GM18502 (cell line): ENCODE data around the gene TMEM205.
"Not testable (repeated sequence)": the region's sequence is repeated elsewhere in the genome, so short reads cannot be mapped to it uniquely, and the experiment has no call there.

ENCODE experiments used
- ATAC-seq: cut with Tn5 transposase; IDR thresholded peaks from one replicate; pipeline ENCODE4 v1.9.1; 2021; ENCODE audit warnings: mild to moderate bottlenecking; ENCODE audit not compliant: unreplicated experiment, poor library complexity

The TMEM205 gene

GRCh38 chr19:11342429-11342828 lies 3.6 kb downstream of the TMEM205 start:
- ATAC-seq = no peak

- not testable (repeated sequence) for ATAC-seq
Observed at GRCh38 chr19:11340099-11340467, 6.0 kb downstream of the TMEM205 start.

GRCh38 chr19:11339254-11340098 lies 6.6 kb downstream of the TMEM205 start, which contains the start of gene RAB3D:
Gene RAB3D, minus strand, starts transcription at chr19:11339657. Its CDS starts 2,258 bp downstream, at chr19:11337399.
- ATAC-seq = peak; percentile 69

- ATAC-seq = no peak
Observed at GRCh38 chr19:11338569-11339253, 7.4 kb downstream of the TMEM205 start.

- ATAC-seq = no peak
Observed at GRCh38 chr19:11338121-11338520, 7.9 kb downstream of the TMEM205 start.

GRCh38 chr19:11337080-11337479 lies 9.0 kb downstream of the TMEM205 start:
- ATAC-seq = no peak

- ATAC-seq = no peak
Observed at GRCh38 chr19:11335449-11336146, 10.5 kb downstream of the TMEM205 start.

GRCh38 chr19:11333838-11334237 lies 12.2 kb downstream of the TMEM205 start:
- not testable (repeated sequence) for ATAC-seq

GRCh38 chr19:11332822-11333221 lies 13.2 kb downstream of the TMEM205 start:
- no peak for ATAC-seq

- ATAC-seq = no peak
Observed at GRCh38 chr19:11331502-11331901, 14.6 kb downstream of the TMEM205 start.

GRCh38 chr19:11330127-11330526 lies 15.9 kb downstream of the TMEM205 start:
- ATAC-seq = no peak

GRCh38 chr19:11325544-11325943 lies 20.5 kb downstream of the TMEM205 start:
- ATAC-seq = no peak

- ATAC-seq = no peak
Observed at GRCh38 chr19:11324748-11325389, 21.2 kb downstream of the TMEM205 start.

GRCh38 chr19:11324079-11324661 lies 21.9 kb downstream of the TMEM205 start:
- ATAC-seq = no peak

- no peak for ATAC-seq
Observed at GRCh38 chr19:11323601-11324078, 22.4 kb downstream of the TMEM205 start.

GRCh38 chr19:11322269-11323024 lies 23.6 kb downstream of the TMEM205 start:
- ATAC-seq = no peak

- no peak for ATAC-seq
Observed at GRCh38 chr19:11321191-11322126, 24.6 kb downstream of the TMEM205 start.
